Spinal cord (tissue), 10 donors: ENCODE results near the gene TNFRSF19. TPM values are rescaled to one million over a fixed set of nuclear protein-coding genes. Genes with fewer than 3 reads are reported as not detected.

Experiments
- DNase-seq, 6 donors: peaks; one replicate each; pipeline versions ENCODE4 v3.0.0 to v3.0.0-alpha.2; 2013 to 2015; ENCODE audit warnings: low spot score in 6 of 6, low read depth in 4 of 6
- H3K27ac ChIP-seq: one replicate; pipeline ENCODE4 v1.5.1; 2013; ENCODE audit warnings: low read depth, low read length, control low read depth
- H3K27me3 ChIP-seq: one replicate; pipeline ENCODE4 v1.6.1; 2013; ENCODE audit warnings: low read length; ENCODE audit not compliant: control insufficient read depth, insufficient read depth
- H3K36me3 ChIP-seq: one replicate; pipeline ENCODE4 v1.6.1; 2013; ENCODE audit warnings: low read length; ENCODE audit not compliant: control insufficient read depth, insufficient read depth
- H3K4me1 ChIP-seq: one replicate; pipeline ENCODE4 v1.6.1; 2013; ENCODE audit warnings: low read length; ENCODE audit not compliant: control insufficient read depth, insufficient read depth
- H3K4me3 ChIP-seq: one replicate; pipeline ENCODE4 v1.5.1; 2013; ENCODE audit warnings: low read depth, low read length, control low read depth
- H3K9me3 ChIP-seq: one replicate; pipeline ENCODE4 v1.6.1; 2013; ENCODE audit warnings: low read length; ENCODE audit not compliant: control insufficient read depth, insufficient read depth
- WGBS: methylation state at CpG from one replicate; pipeline ENCODE4 v1.1.5; 2013; ENCODE audit warnings: missing lambda C conversion rate; ENCODE audit not compliant: insufficient coverage; 5-methylcytosine and 5-hydroxymethylcytosine counted together
- polyA plus RNA-seq, 2 donors: library from polyadenylated mRNA; unstranded; fragments of 120-200 nt; gene quantifications; one replicate each; pipeline ENCODE4 v1.2.1, GENCODE V29; 2013; ENCODE audit not compliant: insufficient read length in 2 of 2
- total RNA-seq, 2 donors: library from RNA; depleted of rRNA in 1 of 2; stranded (reverse); fragments of 120-200 nt in 1 of 2; fragments of >200 nt in 1 of 2; gene quantifications; one replicate each; pipeline versions ENCODE4 v1.2.3 to v1.2.4, GENCODE V29; 2013 to 2014
- donor health status: healthy.

Gene TNFRSF19
- total and polyA plus RNA-seq, 4 donors, result 30.8 to 38.9 (median 34.3) TPM

DNA sequence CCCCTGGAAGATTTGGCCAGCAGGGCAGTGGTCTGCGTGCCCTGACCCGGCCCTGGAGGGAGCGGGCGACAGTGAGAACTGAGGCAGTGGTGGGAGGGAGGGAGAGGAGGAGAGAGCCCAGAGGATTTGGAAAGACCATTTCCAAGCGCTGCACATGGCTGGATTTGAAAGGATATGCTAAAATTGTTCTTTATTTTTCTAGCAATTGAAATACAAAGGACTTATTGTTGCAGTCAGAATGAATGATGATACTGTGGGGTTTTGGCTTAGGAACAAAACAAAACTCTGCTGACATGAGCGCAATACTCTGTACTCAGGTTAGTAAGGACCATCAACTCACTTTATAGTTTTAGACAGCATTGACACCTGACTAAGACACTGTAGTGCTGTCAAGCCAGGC, 69.5 kb downstream of the TNFRSF19 start:
- 41% methylated on average over 5 of the region's 6 CpGs for WGBS
- Histone ChIP-seq H3K9me3 (no peaks in the 10 kb centered on the region), H3K36me3 (no peaks in the 10 kb centered on the region), H3K27ac (peak overlapping the region; percentile 12), H3K4me1 (peaks cover 24% of the 10 kb centered on the region), H3K4me3 (no peak overlapping the region), H3K27me3 (no peaks in the 10 kb centered on the region)
- DNase-seq, result no peak

DNA sequence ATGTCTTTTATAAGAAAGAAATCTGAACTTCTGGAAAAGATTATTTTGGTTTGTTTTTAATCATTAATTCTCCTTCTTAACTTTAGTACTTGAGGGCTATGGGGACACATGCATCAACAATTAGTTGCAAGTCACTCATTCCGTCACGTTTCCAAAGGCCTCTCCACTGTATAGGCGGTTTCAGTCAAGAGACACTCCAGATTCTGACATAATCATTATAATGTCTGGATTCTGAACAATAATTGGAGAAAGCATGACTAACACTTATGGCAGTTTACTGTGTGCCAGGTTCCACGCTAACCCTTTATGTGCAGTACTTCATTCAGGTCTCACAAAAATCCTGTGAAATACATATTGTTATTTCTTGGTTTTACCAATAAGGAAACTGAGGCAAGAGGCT, 71.9 kb downstream of the TNFRSF19 start:
- no peaks in the 10 kb centered on the region for H3K9me3 ChIP-seq
- H3K4me3 ChIP-seq, result no peak overlapping the region
- no peak overlapping the region for H3K27ac ChIP-seq
- no CpG with 5 or more reads among the region's 4 CpGs for WGBS
- peaks cover 3% of the 10 kb centered on the region for H3K36me3 ChIP-seq
- no peaks in the 10 kb centered on the region for H3K27me3 ChIP-seq
- peaks cover 21% of the 10 kb centered on the region for H3K4me1 ChIP-seq
- DNase-seq, result no peak

DNA sequence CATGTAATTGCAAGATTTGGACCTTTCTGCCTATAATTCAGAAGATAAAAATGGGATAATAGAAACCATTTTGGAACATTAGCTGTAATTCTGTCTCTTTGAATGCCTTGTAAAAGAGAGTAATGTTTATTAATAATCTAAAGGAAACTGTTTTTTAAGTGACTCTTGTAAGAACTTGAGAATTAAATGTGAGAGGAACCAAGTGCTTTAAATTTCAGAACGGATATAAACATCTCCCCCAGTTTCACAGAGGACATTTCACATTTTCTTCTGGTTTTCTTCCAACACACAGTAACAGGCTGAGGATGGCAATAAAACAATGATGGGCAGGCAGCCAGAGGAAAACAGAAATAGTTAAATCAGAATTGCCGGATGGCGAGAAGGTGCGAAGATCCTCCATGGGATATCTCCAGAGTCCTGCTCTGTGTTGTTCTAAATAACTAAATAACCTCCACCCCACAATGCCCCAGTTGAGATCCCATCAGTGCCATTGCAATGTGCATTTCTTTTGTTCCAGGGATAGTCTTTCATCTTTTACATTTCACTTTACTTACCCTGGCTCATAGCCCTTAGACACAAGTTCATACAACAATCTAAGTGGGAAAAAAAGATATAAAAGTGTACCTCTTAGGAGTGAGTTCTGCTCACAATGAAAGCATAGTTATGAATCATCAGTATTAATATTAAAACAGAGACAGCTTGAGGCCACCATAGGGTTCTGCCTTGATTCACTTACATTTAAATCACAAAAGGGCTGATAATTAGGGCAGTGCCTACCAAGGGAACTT, 73.3 kb downstream of the TNFRSF19 start:
- WGBS, result 46% methylated on average over 3 of the region's 4 CpGs

DNA sequence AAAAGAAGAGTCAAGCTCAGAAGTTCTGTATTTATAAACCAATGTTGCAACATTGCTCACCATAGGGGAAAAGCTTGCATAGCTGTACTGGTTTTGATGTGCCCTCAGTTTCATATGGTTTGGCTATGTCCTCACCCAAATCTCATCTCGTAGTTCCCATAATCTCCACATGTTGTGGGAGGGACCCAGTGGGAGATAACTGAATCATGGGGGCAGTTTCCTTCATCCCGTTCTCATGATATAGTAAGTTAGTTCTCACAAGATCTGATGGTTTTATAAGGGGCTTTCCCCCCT, 73.9 kb downstream of the TNFRSF19 start:
- DNase-seq, result no peak
- WGBS, result 60% methylated on average over 1 of the region's 2 CpGs
- H3K4me1 ChIP-seq, result peaks cover 6% of the 10 kb centered on the region
- no peaks in the 10 kb centered on the region for H3K27me3 ChIP-seq
- peaks cover 3% of the 10 kb centered on the region for H3K36me3 ChIP-seq
- no peak overlapping the region for H3K4me3 ChIP-seq
- no peak overlapping the region for H3K27ac ChIP-seq
- peaks cover 1% of the 10 kb centered on the region for H3K9me3 ChIP-seq

More for the DNA sequence above, 73.3 kb downstream of the TNFRSF19 start:
- peaks cover 10% of the 10 kb centered on the region for H3K4me1 ChIP-seq
- no peak overlapping the region for H3K4me3 ChIP-seq
- H3K9me3 ChIP-seq, result no peaks in the 10 kb centered on the region
- H3K36me3 ChIP-seq, result peaks cover 3% of the 10 kb centered on the region
- H3K27ac ChIP-seq, result peak overlapping the region; percentile 21
- peak in 1 of 6 donors; percentile 63 for DNase-seq
- no peaks in the 10 kb centered on the region for H3K27me3 ChIP-seq

DNA sequence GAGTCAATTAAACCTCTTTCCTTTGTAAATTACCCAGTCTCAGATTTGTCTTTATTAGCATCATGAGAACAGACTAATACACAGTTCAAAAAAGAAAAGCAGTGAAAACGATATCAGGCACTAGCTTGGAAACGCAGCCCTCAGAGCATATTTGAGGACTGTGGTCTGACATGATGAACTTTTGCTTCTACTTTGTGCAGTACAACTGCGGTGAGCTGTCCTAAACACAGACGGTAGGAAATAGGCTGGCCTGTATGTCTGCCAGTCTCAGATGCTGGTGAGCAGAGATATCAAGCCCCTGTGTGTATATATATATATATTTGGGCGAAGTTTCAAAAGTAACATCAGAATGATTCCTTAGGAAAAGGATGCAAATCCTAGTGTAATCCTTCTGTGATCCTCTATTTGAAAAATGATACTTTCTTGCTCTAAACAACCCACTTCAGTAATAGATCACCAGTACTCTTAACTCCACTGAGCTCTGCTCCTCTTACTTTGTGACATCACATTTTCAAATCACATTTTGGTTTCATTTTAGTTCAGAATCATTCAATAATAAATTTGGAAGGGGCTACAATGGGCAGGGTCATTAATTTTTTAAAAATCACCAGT, 74.4 kb downstream of the TNFRSF19 start:
- 100% methylated on average over 1 of the region's 5 CpGs for WGBS

DNA sequence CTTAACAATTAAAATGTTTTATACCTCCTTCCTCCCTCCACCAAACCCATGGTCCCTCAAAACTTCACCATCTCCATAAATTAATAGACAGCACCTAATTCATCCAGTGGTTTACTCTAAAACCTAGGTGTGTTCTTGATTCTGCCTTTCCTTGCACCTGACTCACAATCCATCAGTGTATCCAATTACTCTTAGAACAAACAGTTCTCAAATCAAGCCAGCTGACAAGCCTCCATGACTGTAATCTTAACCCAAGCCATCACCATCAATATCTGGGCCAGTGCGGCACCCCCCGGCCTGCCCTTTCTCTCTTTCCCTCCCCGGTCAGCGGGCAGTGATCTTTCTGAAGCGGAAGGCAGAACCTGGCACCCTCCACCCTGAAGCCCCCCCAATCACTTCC, 75.6 kb downstream of the TNFRSF19 start:
- H3K27me3 ChIP-seq, result no peaks in the 10 kb centered on the region
- WGBS, result no CpG with 5 or more reads among the region's 5 CpGs
- no peak overlapping the region for H3K27ac ChIP-seq
- no peak overlapping the region for H3K4me3 ChIP-seq
- no peaks in the 10 kb centered on the region for H3K4me1 ChIP-seq
- H3K36me3 ChIP-seq, result peaks cover 3% of the 10 kb centered on the region
- DNase-seq, result no peak
- peaks cover 1% of the 10 kb centered on the region for H3K9me3 ChIP-seq

More for the DNA sequence above, 74.4 kb downstream of the TNFRSF19 start:
- H3K36me3 ChIP-seq, result peaks cover 3% of the 10 kb centered on the region
- no peaks in the 10 kb centered on the region for H3K27me3 ChIP-seq
- H3K4me1 ChIP-seq, result peaks cover under 1% of the 10 kb centered on the region
- H3K27ac ChIP-seq, result no peak overlapping the region
- H3K4me3 ChIP-seq, result no peak overlapping the region
- no peak for DNase-seq
- peaks cover 1% of the 10 kb centered on the region for H3K9me3 ChIP-seq

DNA sequence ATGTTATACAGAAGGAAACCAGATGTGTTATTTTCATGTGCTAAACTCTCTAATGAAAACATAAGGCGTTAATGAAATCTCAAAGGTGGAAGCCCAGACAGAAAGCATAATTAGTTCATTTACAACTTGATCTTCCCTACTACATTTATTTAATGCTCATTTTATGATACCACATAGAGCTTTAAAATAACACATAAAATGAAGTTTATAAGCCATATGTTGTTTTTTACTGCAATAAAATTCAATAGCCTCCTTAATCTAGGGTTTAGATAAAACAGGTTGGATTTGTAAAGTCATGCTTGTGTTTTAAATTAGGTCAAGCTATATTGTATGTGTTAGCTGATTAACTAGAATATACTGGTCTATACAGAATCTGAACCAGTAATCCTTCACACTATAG, 81.2 kb downstream of the TNFRSF19 start:
- no peaks in the 10 kb centered on the region for H3K36me3 ChIP-seq
- DNase-seq, result peak in 1 of 6 donors; percentile 91
- no CpG with 5 or more reads among the region's 1 CpG for WGBS

DNA sequence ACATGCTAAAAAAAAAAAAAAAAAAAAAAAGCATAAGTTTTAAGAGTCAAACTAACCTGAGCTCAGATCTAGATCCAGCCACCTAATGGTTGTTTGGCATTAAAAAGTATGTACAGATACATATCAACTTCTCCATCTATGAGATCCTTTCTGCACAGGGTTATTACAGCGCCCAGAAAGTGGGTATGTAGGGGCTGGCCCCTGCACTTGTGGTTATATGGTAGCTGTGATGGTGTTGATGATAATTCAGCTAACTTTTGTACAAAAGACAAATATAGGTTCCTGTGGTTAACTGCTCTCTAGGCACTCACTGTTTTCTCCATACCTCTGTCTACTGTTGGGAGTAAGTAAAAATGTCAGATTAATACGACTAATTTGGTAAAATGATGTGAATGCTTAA, 81.7 kb downstream of the TNFRSF19 start:
- H3K9me3 ChIP-seq, result peaks cover 1% of the 10 kb centered on the region
- peaks cover 18% of the 10 kb centered on the region for H3K4me1 ChIP-seq
- no peak overlapping the region for H3K4me3 ChIP-seq
- no CpG with 5 or more reads among the region's 2 CpGs for WGBS
- no peaks in the 10 kb centered on the region for H3K36me3 ChIP-seq
- H3K27me3 ChIP-seq, result no peaks in the 10 kb centered on the region
- no peak overlapping the region for H3K27ac ChIP-seq
- DNase-seq, result no peak

More for the DNA sequence above, 81.2 kb downstream of the TNFRSF19 start:
- no peak overlapping the region for H3K27ac ChIP-seq
- H3K27me3 ChIP-seq, result no peaks in the 10 kb centered on the region
- H3K4me3 ChIP-seq, result no peak overlapping the region
- H3K4me1 ChIP-seq, result peaks cover 18% of the 10 kb centered on the region
- H3K9me3 ChIP-seq, result peaks cover 1% of the 10 kb centered on the region

DNA sequence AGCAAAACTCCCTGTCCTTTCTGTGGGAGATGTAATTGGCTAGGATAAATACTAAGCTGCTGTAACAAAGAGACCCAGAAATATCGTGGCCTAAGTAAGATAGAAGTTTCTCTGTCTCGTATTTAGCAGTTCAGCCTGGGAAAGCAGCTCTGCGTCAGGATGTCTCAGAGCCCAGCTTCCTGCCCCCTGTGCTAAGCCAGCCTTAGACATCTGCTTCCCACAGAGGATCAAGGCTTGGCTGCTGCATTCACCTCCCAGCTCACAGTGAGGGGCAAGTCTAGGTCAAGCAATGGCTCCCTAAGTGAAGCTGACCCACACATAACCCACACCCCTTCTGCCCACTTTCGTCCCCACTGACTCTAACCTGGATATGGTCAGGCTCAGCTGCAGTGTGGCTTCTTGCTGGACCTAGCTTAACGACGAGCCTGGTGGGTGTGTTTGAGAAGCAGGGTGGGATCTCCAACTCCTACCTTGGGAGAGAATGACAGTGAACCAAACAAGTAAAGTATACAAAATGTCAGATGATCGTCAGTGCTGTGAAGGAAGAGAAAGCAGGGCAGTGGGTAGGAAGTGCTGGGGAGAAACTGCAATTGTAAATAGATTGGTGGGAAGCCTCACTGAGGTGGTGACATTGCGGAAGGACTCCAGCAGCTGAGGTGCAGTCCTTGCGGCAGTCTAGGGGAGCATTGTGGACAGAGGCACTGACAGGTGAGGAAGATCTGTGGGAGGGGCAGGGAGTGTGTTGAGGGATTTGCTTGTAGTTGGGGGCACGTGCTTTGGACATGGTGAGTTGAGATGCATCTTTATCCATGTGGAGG, 82.9 kb downstream of the TNFRSF19 start:
- no peaks in the 10 kb centered on the region for H3K36me3 ChIP-seq
- DNase-seq, result no peak
- H3K9me3 ChIP-seq, result peaks cover 1% of the 10 kb centered on the region
- H3K4me3 ChIP-seq, result no peak overlapping the region
- H3K4me1 ChIP-seq, result peaks cover 23% of the 10 kb centered on the region
- no peaks in the 10 kb centered on the region for H3K27me3 ChIP-seq
- 85% methylated on average over 9 of the region's 10 CpGs for WGBS
- peak overlapping the region; percentile 65 for H3K27ac ChIP-seq
